GM19099 (cell line): ENCODE results near the gene LPIN1.

Experiments
- POLR2A ChIP-seq: IDR thresholded peaks from 3 replicates; pipeline ENCODE4 v1.6.1; 2011; ENCODE audit warnings: low read depth; ENCODE audit not compliant: insufficient read length; ENCODE audit errors: extremely low read depth

The LPIN1 gene

GRCh38 chr2:11729362-11730212 lies 16.8 kb upstream of the LPIN1 start:
- no peak for TF ChIP-seq POLR2A

- TF ChIP-seq POLR2A, result no peak
Observed at GRCh38 chr2:11732587-11732986, 13.8 kb upstream of the LPIN1 start.

GRCh38 chr2:11738589-11739436 lies 7.6 kb upstream of the LPIN1 start:
- TF ChIP-seq POLR2A, result no peak

- TF ChIP-seq POLR2A, result no peak
Observed at GRCh38 chr2:11740723-11741122, 5.7 kb upstream of the LPIN1 start.

GRCh38 chr2:11742317-11742701 lies 4.1 kb upstream of the LPIN1 start:
- TF ChIP-seq POLR2A, result no peak

GRCh38 chr2:11742702-11743357 lies 3.6 kb upstream of the LPIN1 start:
- TF ChIP-seq POLR2A, result no peak

- no peak for TF ChIP-seq POLR2A
Observed at GRCh38 chr2:11743366-11743765, 3.1 kb upstream of the LPIN1 start.

GRCh38 chr2:11743846-11744553 lies 2.4 kb upstream of the LPIN1 start:
- no peak for TF ChIP-seq POLR2A

GRCh38 chr2:11744631-11745394 lies 1.6 kb upstream of the LPIN1 start:
- no peak for TF ChIP-seq POLR2A

GRCh38 chr2:11745613-11746375 lies 638 bp upstream of the LPIN1 start:
- TF ChIP-seq POLR2A, result no peak

- no peak for TF ChIP-seq POLR2A
Observed at GRCh38 chr2:11746807-11747459, 501 bp downstream of the LPIN1 start.

- TF ChIP-seq POLR2A, result no peak
Observed at GRCh38 chr2:11748018-11748860, 1.8 kb downstream of the LPIN1 start.
